ENCODE results near the gene PTCD2.

GRCh38 chr5:72273547-72273946 is 46.6 kb upstream of the PTCD2 start:
- no peak for TF ChIP-seq CTCF (IDR thresholded peaks at IDR 0.05)
- no peak for TF ChIP-seq POLR2A (IDR thresholded peaks at IDR 0.05)
